ENCODE measurements around the gene DNAJB11. TPM values are rescaled to one million over a fixed set of nuclear protein-coding genes. Genes with fewer than 3 reads are reported as not detected.
A peak's percentile ranks its signal among the peaks of the same experiment; 100 is the strongest.

Gene DNAJB11
- total and polyA plus RNA-seq, 7 donors: 10.8 to 73.3 (median 23.5) TPM

GRCh38 chr3:186540221-186540834, 30.2 kb upstream of the DNAJB11 start:
- TF ChIP-seq EP300 (IDR thresholded peaks at IDR 0.05) (no peak), POLR2A (IDR thresholded peaks at IDR 0.05) (no peak), POLR2AphosphoS5 (IDR thresholded peaks at IDR 0.05) (peak in 1 of 4 donors; percentile 12), CTCF (IDR thresholded peaks at IDR 0.05) (peak; percentile 62 to 73 (median 66))
- intact Hi-C loops (cut with DNase I): loop anchor here (1.0 to 5.0 kb wide), 3 partner anchors 180 to 558 kb away; no protein-coding TSS in a partner anchor
- peak; percentile 82 for DNase-seq
- H3K27ac ChIP-seq: peak overlapping the region in 1 of 4 donors; percentile 21
- WGBS, 2 donors: 11 to 12% methylated on average over 8 of the region's 8 CpGs
- no peaks in the 10 kb centered on the region for H3K9me3 ChIP-seq
- peaks cover 0 to 7% (median 4%) of the 10 kb centered on the region in 4 donors for H3K4me1 ChIP-seq
- H3K27me3 ChIP-seq: no peaks in the 10 kb centered on the region
- H3K36me3 ChIP-seq: peaks cover 0 to 10% (median 0%) of the 10 kb centered on the region in 4 donors
- H3K4me3 ChIP-seq: peak overlapping the region in 2 of 4 donors; percentile 23 to 25

- TF ChIP-seq POLR2A (IDR thresholded peaks at IDR 0.05) (no peak), CTCF (IDR thresholded peaks at IDR 0.05) (no peak), POLR2AphosphoS5 (IDR thresholded peaks at IDR 0.05) (no peak)
- peaks cover 0 to 14% (median 0%) of the 10 kb centered on the region in 4 donors for H3K36me3 ChIP-seq
- no peaks in the 10 kb centered on the region for H3K9me3 ChIP-seq
- intact Hi-C loops (cut with DNase I): loop anchor here (1.0 to 5.0 kb wide), 3 partner anchors 180 to 559 kb away; no protein-coding TSS in a partner anchor
- H3K27ac ChIP-seq: no peak overlapping the region
- H3K4me1 ChIP-seq: peaks cover 0 to 7% (median 4%) of the 10 kb centered on the region in 4 donors
- no peaks in the 10 kb centered on the region for H3K27me3 ChIP-seq
- no peak for DNase-seq
- WGBS, 2 donors: 13 to 35% methylated on average over 2 of the region's 2 CpGs
- no peak overlapping the region for H3K4me3 ChIP-seq
Observed at GRCh38 chr3:186540835-186541226, 29.7 kb upstream of the DNAJB11 start.

GRCh38 chr3:186544281-186544680, 26.2 kb upstream of the DNAJB11 start, which contains the start of gene CRYGS:
TSS of gene CRYGS (minus strand) at chr3:186544380. CDS start at chr3:186544326, 54 bp downstream.
- no peak for DNase-seq
- H3K36me3 ChIP-seq: peaks cover 0 to 46% (median 2%) of the 10 kb centered on the region in 4 donors
- 89 to 90% methylated on average over 2 of the region's 2 CpGs for WGBS, 2 donors
- H3K4me1 ChIP-seq: peaks cover 0 to 7% (median 4%) of the 10 kb centered on the region in 4 donors
- H3K9me3 ChIP-seq: no peaks in the 10 kb centered on the region
- TF ChIP-seq POLR2A (IDR thresholded peaks at IDR 0.05): no peak
- TF ChIP-seq POLR2AphosphoS5 (IDR thresholded peaks at IDR 0.05): no peak
- no peak for TF ChIP-seq EP300 (IDR thresholded peaks at IDR 0.05)
- TF ChIP-seq CTCF (IDR thresholded peaks at IDR 0.05): no peak
- intact Hi-C loops (cut with DNase I): loop anchor here (5.0 kb wide), 1 partner anchor 562 kb away; no protein-coding TSS in a partner anchor
- H3K4me3 ChIP-seq: no peak within 1 kb of the TSS
- no peak within 1 kb of the TSS for H3K27ac ChIP-seq
- no peaks in the 10 kb centered on the region for H3K27me3 ChIP-seq

GRCh38 chr3:186549497-186549896, 21.0 kb upstream of the DNAJB11 start:
- TF ChIP-seq CTCF (IDR thresholded peaks at IDR 0.05): no peak
- no peak for TF ChIP-seq POLR2AphosphoS5 (IDR thresholded peaks at IDR 0.05)
- TF ChIP-seq EP300 (IDR thresholded peaks at IDR 0.05): no peak
- WGBS, 2 donors: 96 to 97% methylated on average over 3 of the region's 3 CpGs
- Histone ChIP-seq H3K27ac (no peak overlapping the region), H3K27me3 (no peaks in the 10 kb centered on the region), H3K9me3 (no peaks in the 10 kb centered on the region), H3K36me3 (peaks cover 0 to 88% (median 24%) of the 10 kb centered on the region in 4 donors), H3K4me1 (no peaks in the 10 kb centered on the region), H3K4me3 (no peak overlapping the region)
- no peak for DNase-seq
- intact Hi-C loops (cut with DNase I): no loop called here
